Ishikawa (cell line): ENCODE results near the gene HSPA5.

Experiments used
- EP300 ChIP-seq: IDR thresholded peaks from 2 replicates; pipeline ENCODE4 v1.6.1; 2012; ENCODE audit warnings: borderline replicate concordance
- FOXM1 ChIP-seq: IDR thresholded peaks from 2 replicates; pipeline ENCODE4 v1.6.1; 2012; ENCODE audit warnings: low read depth, borderline replicate concordance
- NFIC ChIP-seq: IDR thresholded peaks from 2 replicates; pipeline ENCODE4 v1.6.1; 2012
- RAD21 ChIP-seq: IDR thresholded peaks from 2 replicates; pipeline ENCODE4 v1.6.1; 2012; ENCODE audit warnings: low read depth
- TAF1 ChIP-seq: IDR thresholded peaks from 2 replicates; pipeline ENCODE4 v1.6.1; 2012; ENCODE audit warnings: low read depth, mild to moderate bottlenecking
- YY1 ChIP-seq: IDR thresholded peaks from 2 replicates; pipeline ENCODE4 v1.6.1; 2012; ENCODE audit warnings: low read depth
- ZBTB7A ChIP-seq: IDR thresholded peaks from 2 replicates; pipeline ENCODE4 v1.6.1; 2012; ENCODE audit warnings: low read depth
- TF ChIP-seq, protein P1 (sequence below): IDR thresholded peaks from 2 replicates; pipeline ENCODE4 v1.6.1; 2012
- TF ChIP-seq, protein P2 (sequence below): IDR thresholded peaks from 2 replicates; pipeline ENCODE4 v1.6.1; 2012; ENCODE audit warnings: low read depth, mild to moderate bottlenecking

DNA sequence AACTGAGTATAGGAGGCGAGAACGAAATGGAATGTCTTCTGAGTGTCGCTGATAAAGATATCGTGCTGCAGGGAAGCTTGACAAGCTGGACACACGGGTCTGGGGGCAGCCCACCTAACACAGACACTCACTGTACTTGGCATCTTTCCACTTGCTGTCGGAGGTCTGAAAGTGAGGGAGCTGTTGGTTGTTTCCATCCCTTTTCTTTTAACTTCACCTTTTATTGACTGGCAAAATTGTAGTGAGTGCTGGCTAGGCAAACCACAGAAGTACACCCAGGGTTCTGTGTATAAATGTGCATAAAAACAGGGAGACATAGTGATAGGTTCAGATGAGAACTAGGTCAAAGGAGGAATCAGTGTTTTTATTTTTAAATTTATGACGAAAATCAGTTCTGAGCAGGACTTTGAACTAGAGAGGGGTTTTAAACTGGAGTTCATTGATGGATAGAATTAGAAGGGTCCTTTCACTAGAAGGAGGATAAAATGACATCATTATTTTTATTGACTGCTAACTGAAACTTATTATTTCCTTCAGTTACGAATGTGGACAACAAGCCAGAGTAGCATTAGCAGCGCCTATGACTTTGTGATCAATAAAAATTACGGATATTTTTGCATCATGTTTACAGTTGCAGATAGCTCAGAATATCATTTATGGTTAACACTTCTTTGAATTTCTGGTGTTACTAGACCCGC is 21.3 kb upstream of the HSPA5 start:
- TF ChIP-seq, protein P1, sequence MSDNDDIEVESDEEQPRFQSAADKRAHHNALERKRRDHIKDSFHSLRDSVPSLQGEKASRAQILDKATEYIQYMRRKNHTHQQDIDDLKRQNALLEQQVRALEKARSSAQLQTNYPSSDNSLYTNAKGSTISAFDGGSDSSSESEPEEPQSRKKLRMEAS = no peak
- TF ChIP-seq NFIC = no peak
- no peak for TF ChIP-seq ZBTB7A
- no peak for TF ChIP-seq TAF1
- TF ChIP-seq, protein P2, sequence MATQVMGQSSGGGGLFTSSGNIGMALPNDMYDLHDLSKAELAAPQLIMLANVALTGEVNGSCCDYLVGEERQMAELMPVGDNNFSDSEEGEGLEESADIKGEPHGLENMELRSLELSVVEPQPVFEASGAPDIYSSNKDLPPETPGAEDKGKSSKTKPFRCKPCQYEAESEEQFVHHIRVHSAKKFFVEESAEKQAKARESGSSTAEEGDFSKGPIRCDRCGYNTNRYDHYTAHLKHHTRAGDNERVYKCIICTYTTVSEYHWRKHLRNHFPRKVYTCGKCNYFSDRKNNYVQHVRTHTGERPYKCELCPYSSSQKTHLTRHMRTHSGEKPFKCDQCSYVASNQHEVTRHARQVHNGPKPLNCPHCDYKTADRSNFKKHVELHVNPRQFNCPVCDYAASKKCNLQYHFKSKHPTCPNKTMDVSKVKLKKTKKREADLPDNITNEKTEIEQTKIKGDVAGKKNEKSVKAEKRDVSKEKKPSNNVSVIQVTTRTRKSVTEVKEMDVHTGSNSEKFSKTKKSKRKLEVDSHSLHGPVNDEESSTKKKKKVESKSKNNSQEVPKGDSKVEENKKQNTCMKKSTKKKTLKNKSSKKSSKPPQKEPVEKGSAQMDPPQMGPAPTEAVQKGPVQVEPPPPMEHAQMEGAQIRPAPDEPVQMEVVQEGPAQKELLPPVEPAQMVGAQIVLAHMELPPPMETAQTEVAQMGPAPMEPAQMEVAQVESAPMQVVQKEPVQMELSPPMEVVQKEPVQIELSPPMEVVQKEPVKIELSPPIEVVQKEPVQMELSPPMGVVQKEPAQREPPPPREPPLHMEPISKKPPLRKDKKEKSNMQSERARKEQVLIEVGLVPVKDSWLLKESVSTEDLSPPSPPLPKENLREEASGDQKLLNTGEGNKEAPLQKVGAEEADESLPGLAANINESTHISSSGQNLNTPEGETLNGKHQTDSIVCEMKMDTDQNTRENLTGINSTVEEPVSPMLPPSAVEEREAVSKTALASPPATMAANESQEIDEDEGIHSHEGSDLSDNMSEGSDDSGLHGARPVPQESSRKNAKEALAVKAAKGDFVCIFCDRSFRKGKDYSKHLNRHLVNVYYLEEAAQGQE = no peak
- TF ChIP-seq EP300 = no peak
- TF ChIP-seq FOXM1 = no peak
- TF ChIP-seq YY1 = no peak
- TF ChIP-seq RAD21 = no peak
